GM18907 (cell line): Measurements from ENCODE around the gene POP7.
"Not testable (repeated sequence)": the region's sequence is repeated elsewhere in the genome, so short reads cannot be mapped to it uniquely, and the experiment has no call there.

Experiments
- ATAC-seq: cut with Tn5 transposase; IDR thresholded peaks from one replicate; pipeline ENCODE4 v1.9.1; 2021; ENCODE audit warnings: mild to moderate bottlenecking, moderate library complexity; ENCODE audit not compliant: unreplicated experiment

The POP7 gene

GRCh38 chr7:100689230-100690135 is 16.4 kb upstream of the POP7 start:
- no peak for ATAC-seq

DNA sequence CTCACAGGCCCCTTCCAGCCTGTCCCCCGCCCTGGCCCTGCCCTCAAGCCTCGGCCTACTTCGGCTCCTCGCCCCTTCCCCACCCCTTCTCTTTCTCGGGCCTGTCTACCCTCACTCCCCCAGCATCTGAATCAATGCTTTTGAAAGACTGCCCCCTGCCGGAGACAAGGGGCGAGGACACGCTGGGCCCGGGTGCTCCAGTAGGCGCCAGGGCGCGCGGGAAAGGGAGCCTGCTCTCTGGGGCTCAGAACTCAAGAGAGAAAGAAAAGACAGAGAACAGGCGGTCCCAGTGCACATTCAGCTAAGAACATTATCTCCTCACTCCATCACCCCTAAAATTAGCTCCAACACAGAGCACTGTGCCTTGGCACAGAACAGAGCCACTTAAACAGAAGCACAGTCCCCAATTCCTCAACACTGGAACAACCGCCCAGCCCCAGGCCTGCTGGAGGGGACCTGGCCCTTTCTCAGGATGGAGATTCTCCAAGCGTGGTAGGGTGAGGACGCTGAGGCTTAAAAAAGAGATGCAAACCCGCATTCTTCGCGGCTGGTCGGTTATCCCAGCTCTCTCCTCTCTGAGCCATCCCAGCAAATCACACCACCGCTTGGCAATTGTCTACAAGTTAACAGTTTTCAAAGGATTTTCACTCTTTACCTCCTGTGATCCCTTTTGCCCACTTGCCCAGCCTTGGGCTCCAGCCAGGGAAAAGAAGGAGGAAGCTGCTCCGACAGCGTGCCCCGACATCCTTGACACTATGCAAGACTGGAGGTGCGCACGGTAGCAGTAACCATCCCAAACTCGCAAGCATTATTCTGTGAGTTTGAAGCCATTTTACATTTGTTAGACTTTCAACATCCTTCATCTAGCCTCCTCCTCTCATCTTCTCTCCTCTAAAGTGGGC is 14.0 kb upstream of the POP7 start:
- ATAC-seq: no peak

- ATAC-seq: no peak
These were observed 13.4 kb upstream of the POP7 start for GRCh38 chr7:100692578-100692961.

DNA sequence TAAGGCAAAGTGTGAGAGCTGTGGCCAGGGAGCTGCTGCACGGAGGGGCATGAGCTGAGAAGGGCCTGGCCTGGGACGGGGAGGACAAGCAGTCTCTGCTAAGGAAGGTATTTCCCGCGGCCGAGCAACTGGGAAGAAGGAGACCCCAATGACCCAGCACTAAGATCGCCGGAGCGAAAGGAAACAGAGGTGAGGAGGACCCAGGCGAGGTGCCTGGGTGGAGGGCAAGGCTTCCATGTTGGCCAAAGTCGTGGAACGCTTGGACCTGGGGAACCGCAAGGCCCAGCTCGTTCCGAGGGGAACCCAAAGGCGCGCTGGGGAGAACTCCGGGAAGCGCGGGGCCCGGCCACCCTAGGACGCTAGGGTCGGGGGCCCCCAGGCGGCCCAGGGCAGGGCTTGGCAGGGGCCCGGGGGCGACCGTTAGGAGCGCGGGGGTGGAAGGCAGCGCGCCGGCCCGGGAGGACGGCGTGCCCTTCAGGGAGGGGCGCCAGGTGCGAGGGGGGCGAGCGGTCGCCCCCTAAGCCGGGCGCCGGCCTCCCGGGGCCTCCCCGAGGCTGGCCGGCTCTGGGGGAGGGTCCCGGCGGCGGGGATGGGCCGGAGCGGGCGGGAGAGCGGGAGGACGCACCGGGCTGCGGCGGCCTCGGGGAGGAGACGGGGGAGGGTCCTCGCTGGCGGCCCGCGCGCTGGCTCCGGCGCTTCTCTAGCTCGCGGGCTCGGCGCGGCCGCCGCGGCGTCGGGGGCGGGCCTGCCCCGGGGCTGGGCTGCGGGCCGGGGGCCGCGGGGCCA is 12.4 kb upstream of the POP7 start:
- peak; percentile 23 for ATAC-seq

- ATAC-seq: peak; percentile 39
These were observed 11.7 kb upstream of the POP7 start, which contains the start of gene GIGYF1 for GRCh38 chr7:100694098-100694745. TSS of gene GIGYF1 (minus strand) at chr7:100694250. CDS start at chr7:100688238, 6,012 bp downstream.

DNA sequence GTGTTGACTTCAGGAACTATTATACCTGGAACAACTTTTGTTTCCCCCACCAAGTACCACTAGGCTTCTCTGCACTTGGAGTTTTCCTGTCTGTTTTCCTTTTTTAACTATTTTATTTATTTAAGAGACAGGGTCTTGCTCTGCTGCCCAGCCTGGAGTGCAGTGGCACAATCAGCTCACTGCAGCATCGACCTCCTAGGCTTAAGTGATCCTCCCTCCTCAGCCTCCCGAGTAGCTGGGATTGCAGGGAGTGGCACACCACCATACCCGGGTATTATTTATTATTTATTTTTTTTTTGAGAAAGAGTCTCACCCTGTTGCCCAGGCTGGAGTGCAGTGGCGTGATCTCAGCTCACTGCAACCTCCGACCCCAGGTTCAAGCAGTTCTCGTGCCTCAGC is 9.8 kb upstream of the POP7 start:
- no peak for ATAC-seq

GRCh38 chr7:100699018-100699417 is 6.9 kb upstream of the POP7 start:
- no peak for ATAC-seq

DNA sequence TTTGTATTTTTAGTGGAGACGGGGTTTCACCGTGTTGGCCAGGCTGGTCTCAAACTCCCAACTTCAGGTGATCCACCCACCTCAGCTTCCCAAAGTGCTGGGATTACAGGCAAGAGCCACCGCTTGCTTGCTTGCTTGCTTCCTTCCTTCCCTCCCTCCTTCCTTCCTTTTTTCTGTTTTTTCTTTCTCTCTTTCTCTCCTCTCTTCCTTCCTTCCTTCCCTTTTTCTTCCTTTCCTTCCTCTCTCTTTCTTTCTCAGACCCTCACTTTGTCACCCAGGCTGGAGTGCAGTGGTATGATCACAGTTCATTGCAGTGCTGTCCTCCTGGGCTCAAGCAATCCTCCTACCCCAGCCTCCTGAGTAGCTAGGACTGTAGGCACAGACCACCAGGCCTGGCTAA is 4.8 kb upstream of the POP7 start:
- ATAC-seq: not testable (repeated sequence)

DNA sequence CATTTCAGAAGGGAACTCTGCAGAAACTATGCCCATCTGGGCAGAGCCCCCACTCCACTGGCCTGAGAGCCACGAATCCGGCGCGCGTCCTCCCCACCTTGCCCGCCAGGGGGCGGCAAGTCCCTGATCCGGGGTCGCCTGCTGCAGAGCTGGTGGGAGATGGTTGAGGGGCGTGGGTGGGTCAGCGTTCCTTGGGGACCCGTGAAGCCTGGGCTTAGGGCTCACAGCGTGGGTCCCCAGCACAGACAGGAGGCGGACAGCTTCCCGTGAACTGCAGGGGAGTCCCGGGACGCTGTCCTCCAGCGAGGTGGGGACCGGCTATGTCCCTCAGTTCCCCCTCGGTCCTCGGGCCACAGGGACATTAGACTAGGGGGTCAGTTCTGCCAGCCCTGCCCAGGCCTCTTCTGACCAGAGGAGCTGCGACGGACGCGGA is 585 bp upstream of the POP7 start:
- ATAC-seq: peak; percentile 66

DNA sequence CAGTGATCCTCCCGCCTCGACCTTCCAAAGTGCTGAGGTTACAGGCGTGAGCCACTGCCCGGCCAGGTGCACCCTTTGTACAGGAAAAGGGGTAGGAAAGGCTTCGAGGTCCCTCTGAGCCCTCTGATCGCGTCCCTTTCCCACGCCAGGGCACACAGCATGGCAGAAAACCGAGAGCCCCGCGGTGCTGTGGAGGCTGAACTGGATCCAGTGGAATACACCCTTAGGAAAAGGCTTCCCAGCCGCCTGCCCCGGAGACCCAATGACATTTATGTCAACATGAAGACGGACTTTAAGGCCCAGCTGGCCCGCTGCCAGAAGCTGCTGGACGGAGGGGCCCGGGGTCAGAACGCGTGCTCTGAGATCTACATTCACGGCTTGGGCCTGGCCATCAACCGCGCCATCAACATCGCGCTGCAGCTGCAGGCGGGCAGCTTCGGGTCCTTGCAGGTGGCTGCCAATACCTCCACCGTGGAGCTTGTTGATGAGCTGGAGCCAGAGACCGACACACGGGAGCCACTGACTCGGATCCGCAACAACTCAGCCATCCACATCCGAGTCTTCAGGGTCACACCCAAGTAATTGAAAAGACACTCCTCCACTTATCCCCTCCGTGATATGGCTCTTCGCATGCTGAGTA is 871 bp downstream of the POP7 start:
- no peak for ATAC-seq

DNA sequence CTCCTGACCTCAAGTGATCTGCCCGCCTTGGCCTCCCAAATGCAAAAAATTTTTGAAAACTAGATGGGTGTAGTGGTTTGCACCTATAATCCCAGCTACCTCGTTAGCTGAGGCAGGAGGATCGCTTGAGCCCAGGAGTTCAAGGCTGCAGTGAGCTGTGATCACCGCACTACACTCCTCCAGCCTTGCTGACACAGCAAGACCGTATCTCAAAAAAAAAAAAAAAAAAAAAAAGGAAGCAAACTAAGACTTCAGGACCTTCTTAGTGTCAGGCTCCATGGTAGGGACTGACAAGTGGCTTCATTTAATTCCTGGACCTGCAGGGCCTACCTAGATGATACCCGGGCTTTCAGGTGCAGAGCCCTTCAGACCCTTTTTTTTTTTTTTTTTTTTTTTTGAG is 2.5 kb downstream of the POP7 start:
- ATAC-seq: no peak

- no peak for ATAC-seq
These were observed 4.5 kb downstream of the POP7 start for GRCh38 chr7:100710452-100710851.

- no peak for ATAC-seq
These were observed 5.4 kb downstream of the POP7 start for GRCh38 chr7:100711369-100711768.

- no peak for ATAC-seq
These were observed 8.8 kb downstream of the POP7 start for GRCh38 chr7:100714725-100715124.

DNA sequence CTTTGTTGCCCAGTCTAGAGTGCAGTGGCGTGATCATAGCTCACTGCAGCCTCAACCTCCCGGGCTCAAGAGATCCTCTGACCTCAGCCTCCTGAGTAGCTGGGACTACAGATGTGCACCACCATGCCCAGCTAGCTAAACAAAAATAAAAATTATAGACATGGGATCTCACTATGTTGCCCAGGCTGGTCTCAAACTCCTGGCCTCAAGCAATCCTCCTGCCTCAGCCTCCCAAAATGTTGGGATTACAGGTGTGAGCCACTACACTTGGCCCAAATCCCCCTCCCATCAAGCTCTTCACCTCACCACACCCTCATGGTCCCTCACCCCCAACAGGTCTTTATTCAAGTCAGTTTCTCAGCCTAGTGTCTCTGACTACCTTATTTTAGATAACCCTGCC is 11.2 kb downstream of the POP7 start:
- not testable (repeated sequence) for ATAC-seq

GRCh38 chr7:100719523-100720278 is 13.8 kb downstream of the POP7 start:
- ATAC-seq: no peak

DNA sequence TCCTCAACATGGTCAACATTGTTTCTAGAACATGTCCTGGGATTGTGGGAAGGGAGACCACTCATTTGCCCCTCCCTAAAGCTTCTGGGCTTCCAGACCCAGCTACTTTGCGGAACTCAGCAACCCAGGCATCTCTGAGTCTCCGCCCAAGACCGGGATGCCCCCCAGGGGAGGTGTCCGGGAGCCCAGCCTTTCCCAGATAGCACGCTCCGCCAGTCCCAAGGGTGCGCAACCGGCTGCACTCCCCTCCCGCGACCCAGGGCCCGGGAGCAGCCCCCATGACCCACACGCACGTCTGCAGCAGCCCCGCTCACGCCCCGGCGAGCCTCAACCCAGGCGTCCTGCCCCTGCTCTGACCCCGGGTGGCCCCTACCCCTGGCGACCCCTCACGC is 14.4 kb downstream of the POP7 start, which contains the start of gene EPO:
TSS of gene EPO (plus strand) at position 190 of the 392 bp plus-strand sequence. CDS start 513 bp downstream, outside the sequence.
- ATAC-seq: no peak

- no peak for ATAC-seq
These were observed 15.0 kb downstream of the POP7 start for GRCh38 chr7:100720671-100721504.
